ENCODE measurements around the gene GPR158.

GPR158 gene

GRCh38 chr10:25334445-25334844, 159.6 kb downstream of the GPR158 start:
- ChIA-PET CTCF (no interaction called here), POLR2A (no interaction called here)
- no peak overlapping the region for H3K4me3 ChIP-seq (ENCODE audit: low read depth, low read length)
- no peak for DNase-seq (ENCODE audit: low read depth, low spot score)
- no peak for TF ChIP-seq CTCF (IDR thresholded peaks at IDR 0.05; ENCODE audit: insufficient read depth, low read length, missing control alignments)

- no peak for DNase-seq (ENCODE audit: low read depth, low spot score)
- CTCF ChIA-PET: no interaction called here
- H3K4me3 ChIP-seq (ENCODE audit: low read depth, low read length): no peak overlapping the region
- TF ChIP-seq CTCF (IDR thresholded peaks at IDR 0.05; ENCODE audit: insufficient read depth, low read length, missing control alignments): no peak
- POLR2A ChIA-PET: no interaction called here
Measured at GRCh38 chr10:25336330-25336729, 161.5 kb downstream of the GPR158 start.

- DNase-seq (ENCODE audit: low read depth, low spot score): no peak
- ChIA-PET CTCF (no interaction called here), POLR2A (no interaction called here)
- H3K4me3 ChIP-seq (ENCODE audit: low read depth, low read length): no peak overlapping the region
- no peak for TF ChIP-seq CTCF (IDR thresholded peaks at IDR 0.05; ENCODE audit: insufficient read depth, low read length, missing control alignments)
Measured at GRCh38 chr10:25338271-25338670, 163.5 kb downstream of the GPR158 start.

- CTCF ChIA-PET: no interaction called here
- no peak overlapping the region for H3K4me3 ChIP-seq (ENCODE audit: low read depth, low read length)
- POLR2A ChIA-PET: no interaction called here
Measured at GRCh38 chr10:25339966-25340365, 165.2 kb downstream of the GPR158 start.

GRCh38 chr10:25349520-25349919, 174.7 kb downstream of the GPR158 start:
- ChIA-PET CTCF (no interaction called here), POLR2A (no interaction called here)
- no peak for TF ChIP-seq CTCF (IDR thresholded peaks at IDR 0.05; ENCODE audit: insufficient read depth, low read length, missing control alignments)
- no peak for DNase-seq (ENCODE audit: low read depth, low spot score)
- H3K4me3 ChIP-seq (ENCODE audit: low read depth, low read length): no peak overlapping the region

More at GRCh38 chr10:25339966-25340365, 165.2 kb downstream of the GPR158 start:
- DNase-seq (ENCODE audit: low read depth, low spot score): no peak
- no peak for TF ChIP-seq CTCF (IDR thresholded peaks at IDR 0.05; ENCODE audit: insufficient read depth, low read length, missing control alignments)

- TF ChIP-seq CTCF (IDR thresholded peaks at IDR 0.05; ENCODE audit: insufficient read depth, low read length, missing control alignments): no peak
- no peak for DNase-seq (ENCODE audit: low read depth, low spot score)
- ChIA-PET CTCF (no interaction called here), POLR2A (no interaction called here)
- no peak overlapping the region for H3K4me3 ChIP-seq (ENCODE audit: low read depth, low read length)
Measured at GRCh38 chr10:25356609-25357008, 181.8 kb downstream of the GPR158 start.

All from AG04449 (cell line).